ENCODE measurements around the gene PRSS27.

The PRSS27 gene

DNA sequence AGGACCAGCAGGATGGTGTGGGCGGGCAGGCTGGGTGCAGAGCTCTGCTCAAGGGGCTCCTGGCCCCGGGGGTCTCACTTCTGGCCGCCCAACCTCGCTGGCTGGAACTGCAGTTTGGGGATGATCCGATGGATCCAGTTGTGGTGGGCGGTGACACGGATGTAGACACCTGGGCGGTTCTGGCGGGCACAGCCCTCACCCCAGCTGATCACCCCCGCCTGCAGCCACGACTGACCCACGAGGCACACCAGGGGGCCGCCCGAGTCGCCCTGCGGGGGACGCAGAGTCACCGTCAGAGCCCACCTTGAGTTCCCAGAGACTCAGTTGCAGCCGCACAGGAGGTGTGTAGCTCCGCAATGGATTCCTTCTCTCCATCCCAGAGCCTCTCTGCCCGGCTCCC lies 7.5 kb downstream of the PRSS27 start:
- DNase-seq (ENCODE audit: low read depth, low spot score): no peak
- POLR2A ChIA-PET: no interaction called here
- H3K4me3 ChIP-seq (ENCODE audit: low read depth, low read length): no peak overlapping the region
- no peak for TF ChIP-seq CTCF (IDR thresholded peaks at IDR 0.05; ENCODE audit: insufficient read depth, low read length, missing control alignments)
- CTCF ChIA-PET: interaction anchor here (0.7 kb wide), 1 partner anchor 13 kb away, joined by 3 read pairs; no protein-coding TSS in a partner anchor

GRCh38 chr16:2712063-2712441 lies 8.0 kb downstream of the PRSS27 start:
- ChIA-PET POLR2A (no interaction called here), CTCF (interaction anchor here (0.7 kb wide), 1 partner anchor 13 kb away, joined by 3 read pairs; no protein-coding TSS in a partner anchor)

GRCh38 chr16:2711370-2712062 lies 8.5 kb downstream of the PRSS27 start:
- ChIA-PET POLR2A (no interaction called here), CTCF (no interaction called here)
- DNase-seq (ENCODE audit: low read depth, low spot score): no peak
- TF ChIP-seq CTCF (IDR thresholded peaks at IDR 0.05; ENCODE audit: insufficient read depth, low read length, missing control alignments): no peak
- H3K4me3 ChIP-seq (ENCODE audit: low read depth, low read length): no peak overlapping the region

More at GRCh38 chr16:2712063-2712441, 8.0 kb downstream of the PRSS27 start:
- no peak for TF ChIP-seq CTCF (IDR thresholded peaks at IDR 0.05; ENCODE audit: insufficient read depth, low read length, missing control alignments)
- DNase-seq (ENCODE audit: low read depth, low spot score): no peak
- no peak overlapping the region for H3K4me3 ChIP-seq (ENCODE audit: low read depth, low read length)

GRCh38 chr16:2710711-2711231 lies 9.3 kb downstream of the PRSS27 start:
- ChIA-PET POLR2A (no interaction called here), CTCF (no interaction called here)
- H3K4me3 ChIP-seq (ENCODE audit: low read depth, low read length): no peak overlapping the region
- no peak for TF ChIP-seq CTCF (IDR thresholded peaks at IDR 0.05; ENCODE audit: insufficient read depth, low read length, missing control alignments)
- no peak for DNase-seq (ENCODE audit: low read depth, low spot score)

- no peak overlapping the region for H3K4me3 ChIP-seq (ENCODE audit: low read depth, low read length)
- ChIA-PET POLR2A (no interaction called here), CTCF (no interaction called here)
- no peak for DNase-seq (ENCODE audit: low read depth, low spot score)
- TF ChIP-seq CTCF (IDR thresholded peaks at IDR 0.05; ENCODE audit: insufficient read depth, low read length, missing control alignments): no peak
Observed at GRCh38 chr16:2710021-2710710, 9.9 kb downstream of the PRSS27 start.

DNA sequence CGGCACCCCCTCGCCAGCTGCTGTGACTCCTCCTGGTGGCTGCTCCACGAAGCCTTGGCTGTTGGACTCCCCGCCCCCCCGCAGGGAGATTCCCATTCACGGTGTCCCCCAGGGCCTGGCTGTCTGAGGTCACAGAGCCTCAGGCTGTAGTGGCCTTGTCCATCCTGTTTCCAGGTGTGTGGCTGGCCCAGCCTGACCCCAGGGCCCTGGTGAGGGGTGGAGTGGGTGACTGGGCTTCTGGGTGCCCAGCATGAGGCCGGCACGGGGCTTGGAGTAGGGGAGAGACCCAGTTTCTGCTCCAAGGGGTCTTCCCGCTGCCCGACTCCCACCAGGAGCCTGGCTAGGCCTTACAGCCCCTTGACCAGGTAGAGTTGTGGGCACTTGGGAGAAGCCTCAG lies 10.4 kb downstream of the PRSS27 start:
- ChIA-PET POLR2A (no interaction called here), CTCF (no interaction called here)
- H3K4me3 ChIP-seq (ENCODE audit: low read depth, low read length): no peak overlapping the region
- DNase-seq (ENCODE audit: low read depth, low spot score): no peak
- TF ChIP-seq CTCF (IDR thresholded peaks at IDR 0.05; ENCODE audit: insufficient read depth, low read length, missing control alignments): no peak

All from AG04449 (cell line).